H1 (cell line): ENCODE results near the gene CLDN7. TPM values are rescaled to one million over a fixed set of nuclear protein-coding genes. Genes with fewer than 3 reads are reported as not detected.

ENCODE experiments used
- polyA plus RNA-seq, 7 experiments: library from polyadenylated mRNA; depleted of rRNA in 3 of 7; stranded (reverse) in 5 of 7; unstranded in 2 of 7; fragments of >200 nt in 5 of 7; fragments of 200-250 nt in 2 of 7; gene quantifications; 1 replicate in 5 of 7; 2 replicates in 1 of 7; 4 replicates in 1 of 7; pipeline versions ENCODE4 v1.2.1 to v1.2.3, GENCODE V29; 2011 to 2013; ENCODE audit warnings: missing spikeins in 2 of 7, mixed read lengths in 2 of 7
- total RNA-seq: library from RNA; stranded (reverse); fragmentation: NEBNext Ultra II Directional; extraction: Animal tissue kit (Norgen Biotek cat#: 25700); gene quantifications from 2 replicates; pipeline ENCODE4 v1.2.1, GENCODE V29; 2021
- TF ChIP-seq, protein P1 (sequence below), 3 experiments: IDR thresholded peaks; 1 replicate in 2 of 3; 2 replicates in 1 of 3; pipeline versions ENCODE4 v1.5.1 to v1.6.1; 2011; ENCODE audit warnings: low read length in 3 of 3, mild to moderate bottlenecking in 3 of 3, inconsistent platforms in 2 of 3, low read depth in 1 of 3, moderate library complexity in 1 of 3; ENCODE audit not compliant: insufficient read depth in 1 of 3; ENCODE audit errors: control extremely low read depth in 1 of 3

CLDN7 gene
- total and polyA plus RNA-seq, 2 of the 8 experiments (the other 6 are each of a cell fraction or from before 2014, with no cell fraction given): 118 to 119 TPM

DNA sequence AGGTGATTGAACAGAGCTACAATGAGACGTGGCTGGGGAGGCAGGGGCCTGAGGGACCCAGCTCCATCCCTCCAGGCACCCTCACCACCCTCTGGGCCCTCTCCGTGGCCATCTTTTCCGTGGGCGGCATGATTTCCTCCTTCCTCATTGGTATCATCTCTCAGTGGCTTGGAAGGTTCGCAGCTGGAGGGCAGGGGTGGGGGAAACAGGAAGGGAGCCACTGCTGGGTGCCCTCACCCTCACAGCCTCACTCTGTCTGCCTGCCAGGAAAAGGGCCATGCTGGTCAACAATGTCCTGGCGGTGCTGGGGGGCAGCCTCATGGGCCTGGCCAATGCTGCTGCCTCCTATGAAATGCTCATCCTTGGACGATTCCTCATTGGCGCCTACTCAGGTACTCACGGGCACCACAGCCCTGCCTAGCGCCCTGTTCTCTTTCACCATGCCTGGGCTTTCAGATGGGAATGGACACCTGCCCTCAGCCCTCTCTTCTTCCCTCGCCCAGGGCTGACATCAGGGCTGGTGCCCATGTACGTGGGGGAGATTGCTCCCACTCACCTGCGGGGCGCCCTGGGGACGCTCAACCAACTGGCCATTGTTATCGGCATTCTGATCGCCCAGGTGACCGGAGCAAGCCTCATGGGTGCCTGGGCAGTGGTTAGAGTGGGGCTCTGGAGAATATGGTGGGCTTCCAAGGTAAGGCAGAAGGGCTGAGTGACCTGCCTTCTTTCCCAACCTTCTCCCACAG lies 21.4 kb upstream of the CLDN7 start (continued):
- TF ChIP-seq, protein P1, sequence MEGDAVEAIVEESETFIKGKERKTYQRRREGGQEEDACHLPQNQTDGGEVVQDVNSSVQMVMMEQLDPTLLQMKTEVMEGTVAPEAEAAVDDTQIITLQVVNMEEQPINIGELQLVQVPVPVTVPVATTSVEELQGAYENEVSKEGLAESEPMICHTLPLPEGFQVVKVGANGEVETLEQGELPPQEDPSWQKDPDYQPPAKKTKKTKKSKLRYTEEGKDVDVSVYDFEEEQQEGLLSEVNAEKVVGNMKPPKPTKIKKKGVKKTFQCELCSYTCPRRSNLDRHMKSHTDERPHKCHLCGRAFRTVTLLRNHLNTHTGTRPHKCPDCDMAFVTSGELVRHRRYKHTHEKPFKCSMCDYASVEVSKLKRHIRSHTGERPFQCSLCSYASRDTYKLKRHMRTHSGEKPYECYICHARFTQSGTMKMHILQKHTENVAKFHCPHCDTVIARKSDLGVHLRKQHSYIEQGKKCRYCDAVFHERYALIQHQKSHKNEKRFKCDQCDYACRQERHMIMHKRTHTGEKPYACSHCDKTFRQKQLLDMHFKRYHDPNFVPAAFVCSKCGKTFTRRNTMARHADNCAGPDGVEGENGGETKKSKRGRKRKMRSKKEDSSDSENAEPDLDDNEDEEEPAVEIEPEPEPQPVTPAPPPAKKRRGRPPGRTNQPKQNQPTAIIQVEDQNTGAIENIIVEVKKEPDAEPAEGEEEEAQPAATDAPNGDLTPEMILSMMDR (IDR thresholded peaks at IDR 0.05; ENCODE audit: control extremely low read depth in 1 of 3, insufficient read depth in 1 of 3, low read depth in 1 of 3, low read length in 3 of 3): no peak
